ENCODE measurements around the gene ASPG.

The ASPG gene

GRCh38 chr14:104135121-104135903, 49.8 kb downstream of the ASPG start:
- no peak for DNase-seq (ENCODE audit: low read depth in 4 of 4, low spot score in 1 of 4)

- DNase-seq (ENCODE audit: low read depth in 4 of 4, low spot score in 1 of 4), result no peak
Observed at GRCh38 chr14:104135904-104136471, 50.5 kb downstream of the ASPG start.

DNA sequence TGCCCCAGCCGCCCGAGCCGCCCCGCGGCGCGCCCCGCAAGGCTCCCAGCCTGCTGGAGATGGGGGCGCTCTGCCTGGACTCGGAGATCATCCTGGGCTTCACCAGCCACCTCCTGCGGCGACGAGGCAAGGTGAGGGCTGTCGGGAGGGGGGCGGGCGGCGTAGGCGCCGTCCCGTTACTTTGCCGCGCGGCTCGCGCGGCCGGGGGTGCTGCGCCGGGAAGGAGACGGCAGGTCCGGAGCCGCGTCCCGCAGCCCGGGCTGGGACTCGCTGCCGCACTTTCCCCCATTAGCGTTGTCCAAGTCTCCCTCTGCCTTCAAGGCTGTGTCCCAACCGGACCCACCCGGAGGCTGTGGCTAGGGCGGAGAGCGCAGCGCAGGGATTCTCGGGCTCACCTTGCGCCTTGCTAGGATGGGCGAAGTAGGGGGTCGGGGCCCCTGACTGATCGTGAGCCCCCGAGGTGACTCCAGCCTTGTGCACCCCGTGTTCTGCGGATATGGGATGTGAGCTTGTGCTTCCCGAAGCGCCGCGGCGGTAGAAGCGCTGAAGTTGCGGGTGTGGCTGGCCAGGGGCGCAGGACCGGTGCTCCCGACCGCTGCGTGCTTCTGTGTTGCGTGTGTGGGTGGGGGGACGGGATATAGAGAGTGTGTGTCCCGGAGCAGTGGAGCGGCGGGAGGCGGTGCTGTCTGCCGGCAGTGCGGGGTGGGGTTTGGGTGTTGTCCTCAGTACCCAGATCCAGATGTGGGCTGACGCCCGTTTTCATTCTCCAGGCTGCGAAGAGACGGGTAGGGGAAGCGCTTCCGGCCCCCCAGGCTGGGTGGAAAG, 51.2 kb downstream of the ASPG start:
- DNase-seq (ENCODE audit: low read depth in 4 of 4, low spot score in 1 of 4), result no peak

DNA sequence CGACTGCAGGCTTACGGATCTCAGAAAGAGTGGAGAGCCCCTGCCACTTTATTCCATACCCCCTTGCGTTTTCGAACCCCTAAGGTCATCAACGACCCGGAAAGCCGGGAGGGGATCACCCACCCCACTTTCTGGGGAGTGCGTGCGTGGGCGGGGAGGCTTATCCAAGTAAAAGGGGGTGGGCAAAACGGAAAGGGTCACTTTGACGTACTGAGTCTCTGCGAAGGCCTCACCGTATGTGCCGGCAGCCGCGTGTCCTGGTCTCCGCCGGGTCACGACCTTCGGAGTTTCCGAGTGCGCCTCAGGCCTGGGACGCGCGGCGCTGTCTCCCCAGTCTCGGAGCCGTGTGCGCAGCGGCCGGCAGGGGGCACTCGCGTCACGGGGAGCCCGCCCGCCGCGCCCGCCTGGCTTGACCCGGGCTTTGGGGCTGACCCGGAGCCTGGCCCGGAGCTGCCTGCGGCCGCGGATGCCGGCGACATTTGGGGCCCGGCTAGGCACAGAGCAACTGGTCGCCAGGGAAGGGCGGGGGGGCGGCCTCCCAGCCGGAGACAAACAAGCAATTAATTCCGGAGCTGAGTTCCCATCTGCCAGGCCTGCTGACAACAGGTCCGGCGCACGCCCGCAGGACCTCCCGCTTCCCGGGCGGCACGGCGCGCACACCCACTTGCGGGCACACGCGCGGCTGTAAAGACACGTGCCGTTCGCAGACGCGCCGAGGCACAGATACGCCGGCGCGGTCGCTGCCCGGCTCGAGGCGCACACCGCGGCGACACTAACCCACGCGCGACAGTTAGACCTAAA, 52.0 kb downstream of the ASPG start:
- peak; percentile 42 to 59 (median 51) for DNase-seq (ENCODE audit: low read depth in 4 of 4, low spot score in 1 of 4)

DNA sequence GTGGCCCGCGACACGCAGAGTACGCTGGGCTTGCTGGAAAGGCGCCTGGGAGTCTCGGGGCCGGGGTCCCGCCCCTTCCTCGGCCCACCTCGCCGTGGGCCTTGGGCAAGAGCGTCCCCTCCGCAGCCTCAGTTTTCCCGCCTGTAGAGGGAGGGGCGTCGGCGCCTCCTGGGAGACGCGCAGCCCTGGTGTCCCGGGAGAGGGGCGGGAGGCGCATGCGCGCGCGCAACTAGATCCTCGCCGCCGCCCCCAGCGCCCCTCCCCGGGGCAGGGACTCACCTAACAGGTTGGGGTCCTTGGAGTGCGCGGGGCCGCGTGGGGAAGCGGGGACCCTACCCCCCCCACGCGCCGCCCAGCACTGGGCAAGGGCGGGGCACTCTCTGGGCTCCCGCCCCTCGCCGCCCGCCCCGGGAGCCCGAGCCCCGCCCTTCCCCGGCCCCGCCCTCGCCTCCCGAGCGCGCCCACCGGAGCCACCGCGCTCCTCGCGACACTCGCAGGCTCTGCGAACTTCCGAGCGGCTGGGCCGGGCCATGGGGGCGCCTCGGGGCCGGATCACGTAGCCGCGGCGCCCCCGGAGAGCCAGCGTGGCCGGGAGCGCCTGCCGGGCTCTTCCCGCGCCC, 52.7 kb downstream of the ASPG start, which contains the start of gene KIF26A:
KIF26A (plus strand) TSS at position 490 of the 620 bp plus-strand sequence. CDS start 136 bp downstream, outside the sequence.
- no peak for DNase-seq (ENCODE audit: low read depth in 4 of 4, low spot score in 1 of 4)

DNA sequence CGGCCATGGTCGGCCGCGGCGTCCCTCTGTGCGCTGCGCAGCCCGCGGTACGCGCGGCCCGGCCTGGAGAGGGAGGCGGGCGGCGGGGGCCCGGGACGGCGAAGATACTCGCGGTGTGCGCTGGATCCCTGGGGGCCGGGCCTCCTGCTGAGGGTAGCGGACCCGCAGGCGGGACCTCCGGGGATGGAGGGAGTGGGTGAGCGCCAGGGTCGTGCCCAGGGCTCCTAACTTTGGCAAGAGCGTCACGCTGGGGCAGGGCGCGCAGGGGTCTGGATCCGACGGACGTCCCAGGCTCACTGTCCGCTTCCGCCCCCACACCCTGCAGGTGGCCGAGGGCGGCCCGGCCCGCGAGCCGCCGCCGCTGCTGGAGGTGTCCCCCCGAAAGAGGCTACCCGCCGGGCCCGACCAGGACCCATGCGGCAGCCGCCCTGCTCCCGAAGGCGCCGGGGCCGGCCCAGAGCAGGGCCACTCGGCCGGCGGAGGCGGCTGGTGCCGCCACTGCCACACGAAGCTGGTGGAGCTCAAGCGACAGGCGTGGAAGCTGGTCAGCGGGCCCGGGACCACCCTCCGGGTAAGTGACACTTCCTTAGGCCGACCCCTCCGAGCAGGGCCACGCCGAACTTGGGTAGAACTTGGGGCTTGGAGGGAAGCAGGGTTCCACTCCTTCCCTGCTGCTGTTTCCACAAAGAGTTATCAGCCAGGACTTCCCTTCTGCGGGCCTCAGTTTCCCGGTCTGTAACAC, 53.4 kb downstream of the ASPG start:
- DNase-seq (ENCODE audit: low read depth in 4 of 4, low spot score in 1 of 4), result no peak

- DNase-seq (ENCODE audit: low read depth in 4 of 4, low spot score in 1 of 4), result no peak
Observed at GRCh38 chr14:104139460-104140212, 54.1 kb downstream of the ASPG start.

GRCh38 chr14:104140213-104140462, 54.6 kb downstream of the ASPG start:
- DNase-seq (ENCODE audit: low read depth in 4 of 4, low spot score in 1 of 4), result no peak

GRCh38 chr14:104140463-104141331, 55.2 kb downstream of the ASPG start:
- DNase-seq (ENCODE audit: low read depth in 4 of 4, low spot score in 1 of 4), result no peak

DNA sequence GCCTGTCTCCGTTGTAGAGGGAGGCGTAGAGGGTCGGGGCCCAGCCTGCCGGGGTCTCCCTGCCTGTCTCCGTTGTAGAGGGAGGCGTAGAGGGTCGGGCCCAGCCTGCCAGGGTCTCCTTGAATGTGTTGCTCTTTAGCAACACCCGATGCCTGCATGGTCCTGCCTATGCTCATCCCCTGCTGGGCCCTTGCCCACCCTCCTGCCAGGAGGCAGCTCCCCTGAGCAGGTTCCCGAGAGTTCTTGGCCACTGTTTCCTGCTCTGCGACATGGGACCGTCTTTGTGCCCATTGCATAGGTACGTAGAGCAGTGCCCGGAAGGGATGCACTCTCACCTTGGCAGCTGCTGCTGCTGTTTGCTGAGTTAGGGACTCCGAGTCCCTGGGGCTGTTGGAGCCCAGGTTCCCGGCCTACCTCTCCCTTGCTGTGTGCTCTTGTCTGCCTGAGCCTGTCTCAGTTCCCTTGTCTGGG, 56.2 kb downstream of the ASPG start:
- DNase-seq (ENCODE audit: low read depth in 4 of 4, low spot score in 1 of 4), result no peak

GRCh38 chr14:104142136-104142945, 56.8 kb downstream of the ASPG start:
- no peak for DNase-seq (ENCODE audit: low read depth in 4 of 4, low spot score in 1 of 4)

DNA sequence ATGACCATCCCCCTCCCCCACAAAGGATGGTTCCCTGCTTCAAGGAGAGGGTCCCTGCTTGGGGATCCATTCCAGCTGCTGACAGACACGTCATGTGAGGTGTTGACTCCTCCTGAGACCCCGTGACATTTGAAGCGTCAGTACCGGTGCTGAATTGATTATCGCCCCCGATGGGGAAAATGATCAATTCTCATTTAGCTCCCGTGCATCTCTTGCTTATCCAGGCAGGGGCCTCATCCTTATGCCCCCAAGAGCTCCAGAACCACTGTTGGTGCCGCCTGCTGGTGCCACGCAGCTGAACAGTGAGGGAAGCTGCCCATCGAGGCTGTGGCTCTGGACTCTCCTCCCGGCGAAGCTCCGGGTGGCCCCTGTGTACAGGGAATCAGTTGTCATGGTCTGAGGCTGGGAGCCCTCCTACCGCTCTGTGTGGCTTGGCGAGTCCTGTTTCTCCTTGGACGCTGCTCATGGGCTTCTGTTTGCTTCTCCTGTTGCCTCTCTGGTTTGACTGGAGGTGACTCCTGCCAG, 57.5 kb downstream of the ASPG start:
- no peak for DNase-seq (ENCODE audit: low read depth in 4 of 4, low spot score in 1 of 4)

DNA sequence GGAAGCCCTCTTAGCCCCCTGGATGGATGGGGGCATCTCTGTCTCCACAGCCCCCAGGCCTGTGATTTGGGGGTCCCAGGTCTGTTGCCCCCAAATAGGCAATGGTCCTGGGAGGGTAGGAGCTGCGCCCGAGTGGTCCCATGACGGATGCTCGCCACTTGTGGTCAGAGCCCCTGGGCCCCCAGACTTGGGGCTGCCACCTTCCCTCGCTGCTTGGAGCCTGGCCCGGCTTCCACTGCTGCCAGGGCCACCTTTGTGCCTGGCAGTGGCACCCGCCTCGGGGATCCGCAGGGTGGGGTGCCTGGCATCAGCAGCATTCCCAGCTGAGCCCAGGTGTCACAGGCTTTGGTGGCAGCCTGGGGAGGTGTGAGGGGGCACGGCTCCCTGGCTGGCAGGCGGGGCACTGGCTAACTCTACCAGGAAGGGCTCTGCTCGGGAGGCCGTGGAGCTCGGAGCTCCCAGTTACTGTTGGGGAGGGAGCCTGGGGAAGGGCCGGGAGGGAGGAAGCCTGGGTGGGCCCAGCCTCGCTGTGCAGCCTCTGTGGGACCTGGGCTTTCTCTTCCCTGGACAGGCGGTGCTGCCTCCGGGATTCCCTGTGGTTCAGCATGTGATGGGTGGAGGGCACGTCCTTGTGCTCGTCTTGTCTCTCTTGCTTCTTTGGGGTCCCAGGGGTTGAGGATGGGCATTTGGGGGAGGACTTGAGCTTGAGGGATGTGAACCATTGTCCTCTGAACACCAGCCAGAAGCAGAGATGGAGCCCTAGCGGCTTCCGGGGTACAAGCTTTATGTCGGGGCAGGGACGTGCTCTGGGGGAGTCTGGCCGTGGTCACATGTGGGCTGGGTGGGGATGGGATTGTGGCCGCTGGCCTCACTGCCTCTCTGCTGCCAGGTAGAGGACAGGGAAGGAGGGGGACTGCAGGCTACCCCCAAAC, 58.3 kb downstream of the ASPG start:
- no peak for DNase-seq (ENCODE audit: low read depth in 4 of 4, low spot score in 1 of 4)

GRCh38 chr14:104144453-104144790, 58.9 kb downstream of the ASPG start:
- no peak for DNase-seq (ENCODE audit: low read depth in 4 of 4, low spot score in 1 of 4)

DNA sequence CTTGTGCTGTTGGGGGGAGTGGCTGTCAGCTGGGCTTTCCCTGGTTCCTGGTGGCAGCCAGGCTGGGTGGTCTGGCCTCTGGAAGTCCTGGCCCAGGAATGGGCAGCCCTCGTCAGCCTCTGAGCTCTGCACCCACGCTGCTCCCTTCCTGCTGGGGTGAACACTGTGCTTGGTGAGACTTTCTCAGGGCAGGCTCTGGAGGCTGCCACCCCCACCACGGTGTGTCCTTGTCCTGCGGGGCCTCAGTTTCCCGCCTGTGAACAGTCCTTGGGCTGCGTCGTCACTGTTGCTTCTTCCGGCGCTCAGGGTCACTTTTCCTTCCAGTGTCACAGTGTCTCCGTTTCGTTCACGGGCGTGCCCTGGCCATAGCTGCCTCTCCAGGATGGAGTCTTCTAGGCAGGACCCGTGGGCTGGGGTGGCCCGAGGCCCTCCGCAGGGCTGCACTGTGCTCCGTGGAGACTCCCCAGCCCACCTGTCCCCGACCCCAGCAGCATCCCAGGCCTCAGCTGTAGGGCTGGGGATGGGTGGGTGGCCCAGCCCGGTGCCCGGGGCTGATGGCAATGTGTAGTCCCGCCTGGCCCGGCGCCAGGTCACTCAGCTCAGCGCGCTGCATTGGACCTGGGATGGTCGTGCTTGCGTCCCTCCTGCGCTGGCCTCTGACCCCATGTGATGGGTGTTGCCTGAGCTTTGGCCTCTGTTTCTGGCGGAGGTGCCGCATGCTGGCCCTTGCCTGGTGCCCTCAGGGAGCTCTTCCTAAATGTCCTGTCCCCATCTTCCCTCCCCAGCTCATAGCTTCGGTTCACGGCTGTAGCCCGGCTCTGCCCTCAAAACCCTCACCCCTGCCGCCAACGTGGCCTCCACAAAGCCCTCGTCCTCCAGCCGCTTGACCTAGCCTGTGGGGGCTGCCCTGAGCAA, 59.7 kb downstream of the ASPG start:
- no peak for DNase-seq (ENCODE audit: low read depth in 4 of 4, low spot score in 1 of 4)
